ENCODE results near the gene COBL.

The COBL gene

GRCh38 chr7:51046103-51046466 is 270.5 kb downstream of the COBL start:
- no peak for DNase-seq (ENCODE audit: low read depth)
- no peak for TF ChIP-seq CTCF (conservative IDR thresholded peaks at IDR 0.05; ENCODE audit: low read length)
- no peak overlapping the region for H3K4me3 ChIP-seq (ENCODE audit: low read length)

GRCh38 chr7:51045319-51046102 is 271.1 kb downstream of the COBL start:
- no peak for TF ChIP-seq CTCF (conservative IDR thresholded peaks at IDR 0.05; ENCODE audit: low read length)
- no peak overlapping the region for H3K4me3 ChIP-seq (ENCODE audit: low read length)
- peak; percentile 81 for DNase-seq (ENCODE audit: low read depth)

- DNase-seq (ENCODE audit: low read depth) = no peak
- no peak overlapping the region for H3K4me3 ChIP-seq (ENCODE audit: low read length)
- no peak for TF ChIP-seq CTCF (conservative IDR thresholded peaks at IDR 0.05; ENCODE audit: low read length)
Observed at GRCh38 chr7:51043461-51043860, 273.1 kb downstream of the COBL start.

GRCh38 chr7:51040787-51041186 is 275.8 kb downstream of the COBL start:
- no peak overlapping the region for H3K4me3 ChIP-seq (ENCODE audit: low read length)
- DNase-seq (ENCODE audit: low read depth) = peak; percentile 60
- no peak for TF ChIP-seq CTCF (conservative IDR thresholded peaks at IDR 0.05; ENCODE audit: low read length)

- TF ChIP-seq CTCF (conservative IDR thresholded peaks at IDR 0.05; ENCODE audit: low read length) = no peak
Observed at GRCh38 chr7:51038573-51038972, 278.0 kb downstream of the COBL start.

GRCh38 chr7:51035716-51036115 is 280.9 kb downstream of the COBL start:
- no peak overlapping the region for H3K4me3 ChIP-seq (ENCODE audit: low read length)
- no peak for TF ChIP-seq CTCF (conservative IDR thresholded peaks at IDR 0.05; ENCODE audit: low read length)
- peak; percentile 71 for DNase-seq (ENCODE audit: low read depth)

More at GRCh38 chr7:51038573-51038972, 278.0 kb downstream of the COBL start:
- no peak overlapping the region for H3K4me3 ChIP-seq (ENCODE audit: low read length)
- DNase-seq (ENCODE audit: low read depth) = no peak

- no peak overlapping the region for H3K4me3 ChIP-seq (ENCODE audit: low read length)
- no peak for TF ChIP-seq CTCF (conservative IDR thresholded peaks at IDR 0.05; ENCODE audit: low read length)
- DNase-seq (ENCODE audit: low read depth) = peak; percentile 79
Observed at GRCh38 chr7:51034521-51035264, 281.9 kb downstream of the COBL start.
